Middle frontal gyrus (tissue), 1 donor: ENCODE data around the gene RELN.

Experiments
- DNase-seq: peaks from one replicate; pipeline ENCODE4 v3.0.0-alpha.2; 2015; ENCODE audit warnings: low spot score; ENCODE audit errors: extremely low spot score

The RELN gene

GRCh38 chr7:103423467-103424179 is 565.8 kb downstream of the RELN start:
- no peak for DNase-seq
